Glutamatergic neuron (in vitro differentiated cells): ENCODE measurements around the gene FAH. TPM values are rescaled to one million over a fixed set of nuclear protein-coding genes. Genes with fewer than 3 reads are reported as not detected.

Experiments
- DNase-seq: peaks from one replicate; pipeline ENCODE4 v3.0.0; 2022
- H3K27ac Mint-ChIP-seq: one replicate; pipeline ENCODE4 v1.8.0; 2020; ENCODE audit warnings: mild to moderate bottlenecking, mixed read lengths, inconsistent platforms; ENCODE audit not compliant: unreplicated experiment
- H3K27me3 Mint-ChIP-seq: one replicate; pipeline ENCODE4 v1.8.0; 2020; ENCODE audit warnings: mild to moderate bottlenecking, moderate library complexity, mixed read lengths, inconsistent platforms; ENCODE audit not compliant: unreplicated experiment
- H3K36me3 Mint-ChIP-seq: one replicate; pipeline ENCODE4 v1.8.0; 2020; ENCODE audit warnings: mild to moderate bottlenecking, mixed read lengths, inconsistent platforms; ENCODE audit not compliant: unreplicated experiment
- H3K4me1 Mint-ChIP-seq: one replicate; pipeline ENCODE4 v1.8.0; 2020; ENCODE audit warnings: mild to moderate bottlenecking, low read depth, mixed read lengths, inconsistent platforms; ENCODE audit not compliant: unreplicated experiment
- H3K4me3 Mint-ChIP-seq: one replicate; pipeline ENCODE4 v1.8.0; 2020; ENCODE audit warnings: mild to moderate bottlenecking, mixed read lengths, inconsistent platforms; ENCODE audit not compliant: unreplicated experiment
- H3K9me3 Mint-ChIP-seq: one replicate; pipeline ENCODE4 v1.8.0; 2020; ENCODE audit warnings: mild to moderate bottlenecking, moderate library complexity, mixed read lengths, inconsistent platforms; ENCODE audit not compliant: unreplicated experiment
- total RNA-seq: library from RNA; stranded (reverse); fragmentation: NEBNext Ultra II Directional; extraction: Animal tissue kit (Norgen Biotek cat#: 25700); gene quantifications from one replicate; pipeline ENCODE4 v1.2.1, GENCODE V29; 2021; ENCODE audit not compliant: unreplicated experiment
- TF ChIP-seq, protein P1 (sequence below): fragments of 200-600 bp; sonication (generic); IDR thresholded peaks from one replicate; pipeline ENCODE4 v1.5.0; 2021; ENCODE audit not compliant: partially characterized antibody, unreplicated experiment

FAH gene
- total RNA-seq, 1 donor from 2014 or later, result 3.7 TPM

DNA sequence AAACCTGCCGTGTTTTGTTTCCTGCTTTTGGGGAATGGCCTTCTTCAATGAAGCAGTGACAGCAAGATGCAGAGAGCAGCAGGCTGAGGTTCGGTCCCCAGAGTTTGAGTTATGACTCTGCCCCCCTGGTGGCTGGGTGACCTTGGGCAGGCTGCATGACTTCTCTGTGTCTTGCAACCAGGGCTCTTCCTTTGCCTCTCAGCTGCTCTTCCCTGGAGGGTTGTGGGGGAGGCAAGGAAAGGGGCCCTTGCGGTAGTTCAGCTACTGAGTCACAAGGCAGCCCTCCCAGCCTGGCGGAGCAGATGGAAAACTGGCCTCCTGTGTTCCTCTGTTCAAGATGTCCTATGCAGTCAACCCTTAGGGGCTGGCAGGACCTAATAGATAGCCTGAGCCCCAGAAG lies 82.1 kb downstream of the FAH start:
- TF ChIP-seq, protein P1, sequence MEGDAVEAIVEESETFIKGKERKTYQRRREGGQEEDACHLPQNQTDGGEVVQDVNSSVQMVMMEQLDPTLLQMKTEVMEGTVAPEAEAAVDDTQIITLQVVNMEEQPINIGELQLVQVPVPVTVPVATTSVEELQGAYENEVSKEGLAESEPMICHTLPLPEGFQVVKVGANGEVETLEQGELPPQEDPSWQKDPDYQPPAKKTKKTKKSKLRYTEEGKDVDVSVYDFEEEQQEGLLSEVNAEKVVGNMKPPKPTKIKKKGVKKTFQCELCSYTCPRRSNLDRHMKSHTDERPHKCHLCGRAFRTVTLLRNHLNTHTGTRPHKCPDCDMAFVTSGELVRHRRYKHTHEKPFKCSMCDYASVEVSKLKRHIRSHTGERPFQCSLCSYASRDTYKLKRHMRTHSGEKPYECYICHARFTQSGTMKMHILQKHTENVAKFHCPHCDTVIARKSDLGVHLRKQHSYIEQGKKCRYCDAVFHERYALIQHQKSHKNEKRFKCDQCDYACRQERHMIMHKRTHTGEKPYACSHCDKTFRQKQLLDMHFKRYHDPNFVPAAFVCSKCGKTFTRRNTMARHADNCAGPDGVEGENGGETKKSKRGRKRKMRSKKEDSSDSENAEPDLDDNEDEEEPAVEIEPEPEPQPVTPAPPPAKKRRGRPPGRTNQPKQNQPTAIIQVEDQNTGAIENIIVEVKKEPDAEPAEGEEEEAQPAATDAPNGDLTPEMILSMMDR, result peak; percentile 62
- H3K9me3 Mint-ChIP-seq, result no peaks in the 10 kb centered on the region
- H3K27ac Mint-ChIP-seq, result no peak overlapping the region
- no peak overlapping the region for H3K4me3 Mint-ChIP-seq
- H3K36me3 Mint-ChIP-seq, result no peaks in the 10 kb centered on the region
- no peaks in the 10 kb centered on the region for H3K4me1 Mint-ChIP-seq
- H3K27me3 Mint-ChIP-seq, result peaks cover 2% of the 10 kb centered on the region
- DNase-seq, result peak; percentile 48

Other genes with a start within 250 kb of the FAH start
- not detected for gene BCL2A1, start 181.8 kb upstream of the FAH start, total RNA-seq
- 80.1 TPM for gene ZFAND6, start 93.3 kb upstream of the FAH start, total RNA-seq
- gene CTXND1, start 99.2 kb downstream of the FAH start, total RNA-seq, result 0.39 TPM